Cerebellar cortex (tissue), 1 donor: ENCODE results near the gene TRABD.
A peak's percentile ranks its signal among the peaks of the same experiment; 100 is the strongest.
"Not testable (repeated sequence)": the region's sequence is repeated elsewhere in the genome, so short reads cannot be mapped to it uniquely, and the experiment has no call there.

Experiments used
- DNase-seq: peaks from one replicate; pipeline ENCODE4 v3.0.0-alpha.2; 2015; ENCODE audit warnings: low spot score

Gene TRABD

GRCh38 chr22:50201191-50202129, 15.7 kb downstream of the TRABD start:
- no peak for DNase-seq

- no peak for DNase-seq
Observed at GRCh38 chr22:50202130-50202666, 16.5 kb downstream of the TRABD start.

- no peak for DNase-seq
Observed at GRCh38 chr22:50203288-50203687, 17.6 kb downstream of the TRABD start.

GRCh38 chr22:50204571-50204970, 18.9 kb downstream of the TRABD start:
- no peak for DNase-seq

GRCh38 chr22:50204998-50205397, 19.3 kb downstream of the TRABD start:
- not testable (repeated sequence) for DNase-seq

GRCh38 chr22:50205781-50206569, 20.3 kb downstream of the TRABD start:
- DNase-seq = no peak

GRCh38 chr22:50206599-50206998, 20.9 kb downstream of the TRABD start:
- DNase-seq = no peak

- DNase-seq = no peak
Observed at GRCh38 chr22:50207383-50208140, 21.8 kb downstream of the TRABD start.

GRCh38 chr22:50208430-50208938, 22.8 kb downstream of the TRABD start:
- DNase-seq = no peak

- DNase-seq = no peak
Observed at GRCh38 chr22:50208939-50209892, 23.5 kb downstream of the TRABD start.

GRCh38 chr22:50209893-50210292, 24.2 kb downstream of the TRABD start:
- DNase-seq = peak; percentile 85

- DNase-seq = no peak
Observed at GRCh38 chr22:50210378-50211139, 24.8 kb downstream of the TRABD start.

- DNase-seq = no peak
Observed at GRCh38 chr22:50211147-50211546, 25.4 kb downstream of the TRABD start.

GRCh38 chr22:50213263-50213662, 27.6 kb downstream of the TRABD start:
- no peak for DNase-seq

GRCh38 chr22:50215297-50216054, 29.8 kb downstream of the TRABD start:
- DNase-seq = no peak

- no peak for DNase-seq
Observed at GRCh38 chr22:50216055-50216683, 30.5 kb downstream of the TRABD start.

GRCh38 chr22:50216684-50217520, 31.2 kb downstream of the TRABD start:
- DNase-seq = no peak
